ENCODE results near the gene CFAP65. TPM values are rescaled to one million over a fixed set of nuclear protein-coding genes. Genes with fewer than 3 reads are reported as not detected.

The CFAP65 gene
- total RNA-seq, 1 donor from 2014 or later: 0.29 TPM

DNA sequence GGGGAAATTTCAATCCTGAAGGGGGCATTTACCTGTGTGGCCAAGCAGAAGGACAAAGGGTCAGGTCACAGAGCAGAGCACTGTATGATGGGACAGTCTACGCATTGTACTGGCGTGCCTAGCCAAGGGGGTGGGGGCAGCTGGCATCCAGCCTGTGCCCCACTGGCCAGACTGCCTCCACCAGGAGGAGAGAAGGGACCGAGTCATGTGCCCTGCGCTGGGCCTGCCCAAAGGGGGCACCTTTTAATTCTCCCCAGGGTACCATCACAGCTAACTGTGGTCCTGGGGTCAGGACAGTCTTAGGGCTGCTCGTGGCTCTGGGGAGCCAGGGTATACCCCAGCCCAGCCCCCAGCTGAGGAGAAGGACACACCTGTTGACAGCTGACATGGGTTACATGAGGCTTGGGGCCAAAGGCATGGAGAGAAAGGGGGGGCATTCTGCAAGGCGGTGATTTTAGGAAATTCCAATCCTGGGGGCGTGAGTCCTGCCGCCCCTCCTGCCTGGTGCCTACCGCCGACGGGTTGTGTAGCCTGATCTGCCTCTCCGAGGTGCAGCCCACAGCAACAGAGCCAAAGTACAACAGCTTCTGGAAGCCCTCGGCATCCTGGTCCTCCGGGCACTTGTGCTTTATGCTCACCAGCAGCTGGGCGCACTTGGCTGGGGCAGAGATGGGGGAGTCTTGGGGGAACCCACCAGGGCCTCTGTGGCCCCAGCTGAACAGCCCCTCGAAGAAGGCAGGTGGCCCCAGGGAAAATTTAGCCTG is 11.0 kb downstream of the CFAP65 start:
- DNase-seq (ENCODE audit: low spot score): no peak

DNA sequence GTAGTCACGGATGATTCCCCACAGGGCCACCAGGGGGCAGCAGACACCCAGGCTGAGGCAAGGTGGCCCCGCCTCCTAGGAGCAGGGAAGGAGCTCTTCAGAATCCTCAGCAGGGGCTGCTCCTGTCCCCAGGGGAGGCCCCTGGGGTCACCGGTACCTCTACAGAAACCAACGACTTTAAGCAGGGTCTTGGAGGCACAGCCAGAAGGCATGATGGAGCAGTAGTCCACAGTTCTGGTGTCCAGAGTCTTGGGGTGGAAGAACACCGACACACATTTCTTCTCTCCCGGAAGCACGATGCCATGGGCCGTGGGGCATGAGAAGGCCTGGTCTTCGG is 11.5 kb downstream of the CFAP65 start:
- DNase-seq (ENCODE audit: low spot score): peak; percentile 80

DNA sequence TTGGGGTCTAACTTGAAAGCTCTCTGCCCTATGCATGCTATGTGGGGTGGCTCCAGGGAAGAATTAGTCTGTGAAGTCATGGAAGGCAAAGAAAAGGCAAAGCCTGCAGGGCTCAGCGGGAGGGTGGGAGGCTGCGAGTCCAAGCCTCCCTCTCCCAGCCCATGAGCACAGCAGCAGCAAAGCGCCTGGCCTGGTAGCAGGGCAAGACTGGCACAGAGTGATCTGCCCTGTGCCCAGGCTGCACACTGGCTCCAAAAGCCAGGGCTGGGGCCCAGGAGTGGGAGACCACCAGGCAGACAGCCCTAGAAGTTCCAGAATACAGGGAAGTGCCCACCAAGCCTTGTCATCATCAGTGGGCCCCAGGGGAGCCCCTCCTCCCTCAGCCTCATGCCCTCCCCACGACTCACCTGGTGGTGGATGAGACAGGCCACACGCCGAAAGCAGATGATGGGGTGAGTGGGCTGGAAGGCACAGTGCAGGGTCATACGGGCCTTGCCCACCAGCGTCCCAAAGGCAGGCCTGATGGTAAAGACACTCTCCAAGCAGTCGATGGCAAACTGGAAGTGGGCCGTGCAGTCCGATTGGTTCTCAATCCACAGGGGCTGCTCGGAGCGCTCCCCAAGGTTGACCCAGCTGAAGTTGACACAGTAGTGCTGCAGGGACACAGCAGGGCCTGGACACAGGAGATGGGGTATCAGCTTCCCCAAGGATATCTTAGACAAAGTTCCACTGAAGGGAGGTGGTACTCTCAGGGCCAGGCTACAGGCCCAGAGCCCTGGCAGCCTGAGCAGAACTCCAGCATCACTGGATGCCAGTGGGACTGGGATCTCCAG is 12.1 kb downstream of the CFAP65 start:
- no peak for DNase-seq (ENCODE audit: low spot score)

DNA sequence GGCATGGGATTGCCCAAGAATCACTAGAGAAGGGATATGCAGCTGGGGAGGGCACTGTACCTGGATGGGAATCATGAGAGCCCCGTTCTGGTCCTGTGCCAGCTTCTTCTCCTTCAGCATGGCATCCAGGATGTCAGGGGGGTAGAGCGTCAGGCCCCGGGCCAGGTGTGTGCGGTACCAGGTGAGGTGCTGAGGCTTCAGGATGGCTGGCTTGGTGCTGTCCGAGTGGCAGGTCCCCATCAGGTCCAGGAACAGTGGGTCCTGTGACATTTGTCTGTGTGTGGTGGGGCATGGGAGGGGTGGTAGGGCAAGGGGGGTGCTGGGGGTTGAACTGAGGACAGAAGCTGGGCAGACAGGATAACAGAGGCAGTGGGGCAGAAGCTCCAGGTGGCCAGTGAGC is 13.2 kb downstream of the CFAP65 start:
- DNase-seq (ENCODE audit: low spot score): no peak

DNA sequence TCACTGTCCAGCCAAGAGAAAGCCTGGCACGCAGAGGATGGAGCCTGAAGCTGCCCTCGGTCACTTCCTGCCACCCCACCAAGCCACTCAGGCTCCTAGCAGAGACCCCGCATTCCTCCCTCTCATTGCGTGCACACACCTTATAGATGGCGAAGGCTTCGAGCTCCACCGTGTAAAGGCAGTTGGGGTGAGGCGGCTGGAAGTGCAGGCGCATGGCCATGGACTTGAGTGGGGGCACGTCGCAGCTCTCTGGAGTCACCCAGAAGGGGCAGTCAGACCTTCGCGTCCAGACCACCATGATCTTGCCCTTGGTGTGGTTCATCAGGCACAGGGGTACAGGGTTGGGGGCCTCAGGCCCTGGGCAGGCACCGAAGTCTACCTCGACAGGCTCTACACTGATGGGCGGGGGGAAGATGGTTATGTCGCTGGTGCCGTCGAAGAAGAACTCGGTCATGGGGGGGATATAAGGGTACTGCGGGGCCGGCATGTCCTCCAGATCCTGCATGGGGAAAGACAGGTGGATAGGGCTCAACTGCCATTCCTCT is 13.7 kb downstream of the CFAP65 start:
- no peak for DNase-seq (ENCODE audit: low spot score)

DNA sequence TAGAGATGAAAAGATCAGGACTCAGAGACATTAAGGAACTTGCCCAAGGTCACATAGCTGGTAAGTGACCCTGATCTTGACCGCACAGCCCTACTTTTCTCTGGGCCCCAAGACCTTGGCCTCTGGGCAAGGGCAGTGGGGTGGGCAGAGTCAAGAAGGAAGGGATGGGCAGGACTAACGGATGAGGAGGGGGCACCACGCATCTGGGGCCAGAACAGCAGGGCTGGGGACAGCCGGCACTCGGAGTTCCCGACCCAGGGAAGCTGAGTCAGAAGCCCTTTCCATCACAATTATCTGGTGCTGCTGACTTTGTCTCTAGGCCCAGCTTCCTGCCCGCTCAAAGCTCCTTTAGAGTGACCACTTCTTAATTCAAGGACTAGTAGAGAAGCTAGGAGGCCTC is 14.4 kb downstream of the CFAP65 start:
- DNase-seq (ENCODE audit: low spot score): no peak

DNA sequence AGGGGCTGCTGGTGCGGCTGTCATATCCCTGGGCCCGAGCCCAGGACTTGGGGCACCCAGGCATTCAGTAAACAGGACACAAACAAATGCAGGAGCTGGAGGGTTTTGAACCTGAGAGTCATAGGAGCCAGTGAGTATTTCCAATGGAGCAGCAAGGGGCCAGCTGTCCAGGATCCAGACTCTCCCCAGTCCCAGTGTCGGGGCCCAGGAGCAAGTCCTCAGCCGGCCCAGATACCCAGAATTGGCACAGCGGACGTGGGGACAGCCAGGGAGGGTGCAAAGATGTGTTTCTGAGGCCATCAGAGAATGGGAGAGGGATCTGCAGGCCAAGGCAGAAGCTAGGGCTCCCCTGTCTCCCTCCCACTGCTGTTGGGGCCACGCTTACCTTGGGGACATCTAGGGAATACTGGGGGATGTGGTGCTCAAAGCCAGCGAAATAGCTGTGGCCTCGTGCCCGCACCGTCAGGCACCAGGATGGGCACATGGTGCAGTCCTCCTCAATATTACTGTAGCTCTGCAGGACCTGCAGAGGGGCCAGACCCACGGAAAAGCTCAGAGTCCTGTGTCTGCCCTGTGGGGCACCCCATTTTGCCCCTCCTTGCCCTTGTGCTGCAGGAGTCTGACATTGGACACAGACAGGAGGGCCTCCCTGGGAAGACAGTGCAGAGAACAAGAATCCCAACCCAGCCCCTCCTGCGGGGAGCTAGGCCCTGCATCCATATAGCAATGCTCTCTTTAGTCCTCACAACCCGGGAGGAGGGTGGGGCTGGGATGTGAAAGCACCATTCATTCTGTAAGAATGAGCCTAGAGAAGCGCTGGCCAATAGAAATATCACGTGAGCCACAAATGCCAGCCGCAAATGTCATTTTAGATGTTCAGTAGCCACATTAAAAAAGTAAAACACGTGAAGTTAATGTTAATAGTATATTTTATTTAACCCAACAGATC is 15.4 kb downstream of the CFAP65 start:
- no peak for DNase-seq (ENCODE audit: low spot score)

DNA sequence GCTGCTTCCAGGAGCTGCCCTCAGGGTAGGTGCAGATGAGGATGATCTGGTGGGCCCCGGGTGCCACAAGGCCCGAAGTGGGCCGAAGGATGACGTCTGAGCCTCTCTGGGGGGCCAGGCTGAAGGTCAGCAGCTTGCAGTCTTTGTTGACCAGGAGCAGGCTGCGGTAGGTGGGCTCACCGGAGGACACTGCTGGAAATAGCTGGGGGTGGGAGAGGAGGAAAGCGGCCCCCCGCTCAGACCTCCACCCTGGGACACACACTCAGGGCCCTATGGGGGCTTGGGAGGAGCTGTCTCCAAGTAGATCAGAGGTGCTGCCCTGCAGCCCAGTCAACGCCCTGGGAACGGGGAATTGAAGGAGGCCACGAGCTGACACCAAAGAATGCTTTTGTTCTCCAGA is 17.3 kb downstream of the CFAP65 start:
- no peak for DNase-seq (ENCODE audit: low spot score)

DNA sequence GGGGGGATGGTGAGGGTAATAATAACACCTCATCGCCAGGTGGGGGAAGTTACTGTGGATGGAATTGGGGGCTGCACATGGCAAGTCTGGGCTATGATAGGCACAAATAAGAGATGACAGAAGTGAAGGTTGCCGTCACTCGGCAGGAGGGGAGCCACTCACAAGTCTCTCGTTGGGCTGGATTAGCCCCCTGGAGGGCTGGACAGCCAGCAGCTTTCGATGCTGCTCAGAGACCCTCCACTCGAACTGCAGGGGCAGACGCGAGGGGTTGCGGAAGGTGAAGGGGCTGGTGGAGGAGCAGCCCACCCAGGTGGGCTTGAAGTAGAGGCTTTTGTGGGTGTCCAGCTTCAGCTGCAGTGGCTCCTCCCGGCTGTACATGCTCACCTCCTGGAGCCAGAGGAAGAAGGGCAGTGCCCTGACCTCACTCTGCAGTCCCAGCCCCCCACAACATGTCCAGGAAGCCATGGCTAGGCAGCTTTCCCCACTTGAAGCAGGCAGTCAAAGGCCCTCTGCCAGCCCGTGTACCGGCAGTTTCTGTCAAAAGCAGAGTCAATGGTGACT is 18.2 kb downstream of the CFAP65 start:
- DNase-seq (ENCODE audit: low spot score): no peak

DNA sequence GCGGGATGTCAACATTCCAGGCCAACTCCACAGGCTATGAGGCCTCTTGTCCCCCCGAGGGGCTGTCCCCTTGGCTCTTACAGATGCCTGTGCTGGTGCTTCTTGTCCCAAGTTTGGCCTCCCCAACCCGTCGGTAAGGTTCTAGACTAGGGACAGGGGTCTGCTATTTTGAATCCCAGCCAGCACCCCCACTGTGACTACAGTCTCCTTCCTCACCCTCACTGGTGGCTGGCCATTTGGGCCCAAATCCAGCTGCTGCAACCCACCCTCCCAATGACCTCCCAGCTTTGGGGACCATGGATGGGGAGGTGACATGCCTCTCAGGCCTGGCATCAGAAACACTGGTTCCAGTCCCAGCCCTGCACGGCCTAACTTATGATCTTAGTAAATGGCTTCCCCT is 18.7 kb downstream of the CFAP65 start:
- DNase-seq (ENCODE audit: low spot score): no peak

DNA sequence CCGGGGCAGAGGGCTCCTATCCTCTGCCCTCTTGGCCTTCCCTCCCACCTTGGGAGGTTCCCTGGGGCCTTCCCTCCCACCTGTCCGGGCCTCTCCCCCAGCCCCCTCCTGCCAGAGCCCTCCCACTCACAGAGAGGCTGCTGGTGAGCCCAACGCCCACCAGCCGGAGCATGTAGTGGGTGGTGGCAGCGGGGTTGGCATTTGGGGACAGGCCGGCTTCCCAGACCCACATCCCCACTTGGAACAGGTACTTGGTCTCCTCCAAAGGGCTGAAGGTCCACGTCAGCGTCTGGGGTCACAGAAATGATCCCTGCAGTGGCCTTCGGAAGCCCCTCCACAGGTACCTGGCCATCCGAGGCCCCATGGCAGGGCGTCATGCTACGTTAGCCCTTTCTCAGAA is 19.3 kb downstream of the CFAP65 start:
- DNase-seq (ENCODE audit: low spot score): no peak

DNA sequence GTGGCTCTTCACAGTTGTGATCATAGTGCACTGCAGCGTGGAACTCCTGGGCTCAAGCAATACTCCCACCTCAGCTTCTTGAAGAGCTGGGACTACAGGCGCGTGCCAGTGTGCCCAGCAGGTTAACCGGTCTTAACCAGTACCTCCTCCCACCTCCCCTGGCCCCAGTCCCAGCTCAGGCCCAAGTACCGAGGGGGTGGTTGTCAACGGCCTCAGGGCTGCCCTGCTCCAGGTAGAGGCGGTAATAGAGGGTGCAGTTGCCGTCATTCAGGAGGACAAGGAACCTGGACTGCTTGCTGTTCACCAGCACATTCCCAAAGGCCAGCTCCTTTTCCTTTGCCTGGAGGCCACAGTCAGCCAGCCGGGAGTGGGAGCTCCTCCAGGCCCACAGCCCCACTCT is 19.7 kb downstream of the CFAP65 start:
- DNase-seq (ENCODE audit: low spot score): no peak

DNA sequence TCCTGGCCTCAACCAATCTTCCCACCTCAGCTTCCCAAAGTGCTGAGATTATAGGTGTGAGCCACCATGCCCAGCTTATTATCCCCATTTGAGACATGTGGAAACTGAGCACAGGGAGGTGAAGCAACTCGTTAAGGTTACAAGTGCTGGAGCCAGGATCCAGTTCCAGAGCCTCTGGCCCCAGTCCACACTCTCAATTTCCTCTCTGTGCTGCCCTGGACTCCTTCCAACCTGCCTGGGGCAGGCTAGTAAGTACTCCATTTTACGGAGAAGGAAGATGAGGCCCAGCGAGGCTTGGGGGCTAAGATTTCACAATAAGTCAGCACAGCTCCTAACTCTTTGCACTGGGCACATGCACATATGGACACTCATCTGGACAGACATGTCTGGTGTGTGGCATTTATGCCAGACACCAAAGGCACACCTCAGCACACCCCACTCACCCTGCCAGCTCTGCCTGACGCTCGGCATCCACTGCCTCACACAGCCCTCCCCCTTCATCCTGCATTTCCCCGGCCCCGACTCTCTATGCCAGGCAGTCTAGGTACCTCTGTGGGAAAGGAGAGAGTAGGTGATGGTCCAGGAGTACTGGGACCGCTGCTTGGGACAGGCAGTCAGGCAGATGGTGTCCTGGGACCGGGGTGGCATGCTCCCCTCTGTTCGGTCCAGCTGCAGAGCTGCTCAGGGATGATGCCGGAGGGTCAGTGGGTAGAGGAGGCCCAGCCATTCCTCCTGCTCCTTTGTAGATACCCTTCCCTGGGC is 20.5 kb downstream of the CFAP65 start:
- DNase-seq (ENCODE audit: low spot score): no peak

DNA sequence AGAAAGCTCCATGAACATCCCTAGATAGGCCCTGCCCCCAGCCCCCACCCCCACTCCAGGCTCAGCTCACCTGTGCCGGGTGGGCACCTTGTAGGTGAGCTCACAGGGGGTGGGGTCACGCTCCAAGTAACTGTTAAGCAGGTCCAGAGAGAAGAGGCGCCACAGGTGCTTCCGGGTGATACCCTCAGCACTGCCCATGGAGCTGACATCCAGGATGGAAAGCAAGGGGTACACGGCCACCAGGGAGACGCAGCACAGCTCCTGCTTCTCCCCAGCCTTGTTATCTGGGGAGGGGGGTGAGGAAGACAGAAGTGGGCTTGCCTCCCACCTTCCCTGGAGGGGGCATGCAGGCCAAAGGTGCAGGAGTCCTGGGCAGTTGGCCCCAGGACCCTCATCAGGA is 21.9 kb downstream of the CFAP65 start:
- no peak for DNase-seq (ENCODE audit: low spot score)

DNA sequence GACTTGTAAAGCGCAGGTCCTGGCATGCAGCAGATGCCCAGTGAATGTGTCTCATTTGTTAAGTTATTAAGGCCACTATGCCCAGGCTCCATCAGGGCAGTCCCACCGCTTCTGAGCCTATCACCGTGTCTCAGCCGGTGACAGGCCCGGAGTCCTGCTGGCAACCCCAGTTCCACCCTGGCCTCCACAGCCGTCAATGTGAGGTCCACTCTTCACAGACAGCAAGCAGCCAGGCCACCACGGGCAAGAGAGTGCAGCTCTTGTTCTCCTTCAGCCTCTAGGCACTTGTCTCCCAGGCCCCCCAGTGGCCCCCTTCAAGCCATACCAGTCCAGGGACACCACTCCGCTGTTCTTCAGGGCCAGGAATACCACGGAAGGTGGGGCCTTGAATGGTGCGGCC is 22.6 kb downstream of the CFAP65 start:
- no peak for DNase-seq (ENCODE audit: low spot score)

DNA sequence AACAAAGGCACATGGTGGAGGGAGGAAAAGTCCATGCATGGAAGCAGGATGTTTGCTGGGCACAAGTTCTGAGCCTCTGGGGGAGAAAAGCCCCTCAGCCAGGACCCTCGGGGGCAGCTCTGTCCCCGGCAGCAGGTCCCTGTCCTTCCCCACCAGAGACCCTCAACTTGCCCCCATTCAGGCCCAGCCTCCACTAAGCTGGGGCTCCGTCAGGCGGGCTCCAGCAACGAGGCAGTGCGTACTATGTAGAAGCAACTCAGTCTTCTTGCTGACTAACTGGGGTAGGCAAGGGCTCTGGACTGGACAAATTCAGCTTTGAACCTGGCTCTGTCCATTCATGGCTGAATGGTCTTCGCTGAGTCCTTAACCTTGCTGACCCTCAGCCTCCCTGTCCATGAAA is 23.0 kb downstream of the CFAP65 start:
- DNase-seq (ENCODE audit: low spot score): no peak

DNA sequence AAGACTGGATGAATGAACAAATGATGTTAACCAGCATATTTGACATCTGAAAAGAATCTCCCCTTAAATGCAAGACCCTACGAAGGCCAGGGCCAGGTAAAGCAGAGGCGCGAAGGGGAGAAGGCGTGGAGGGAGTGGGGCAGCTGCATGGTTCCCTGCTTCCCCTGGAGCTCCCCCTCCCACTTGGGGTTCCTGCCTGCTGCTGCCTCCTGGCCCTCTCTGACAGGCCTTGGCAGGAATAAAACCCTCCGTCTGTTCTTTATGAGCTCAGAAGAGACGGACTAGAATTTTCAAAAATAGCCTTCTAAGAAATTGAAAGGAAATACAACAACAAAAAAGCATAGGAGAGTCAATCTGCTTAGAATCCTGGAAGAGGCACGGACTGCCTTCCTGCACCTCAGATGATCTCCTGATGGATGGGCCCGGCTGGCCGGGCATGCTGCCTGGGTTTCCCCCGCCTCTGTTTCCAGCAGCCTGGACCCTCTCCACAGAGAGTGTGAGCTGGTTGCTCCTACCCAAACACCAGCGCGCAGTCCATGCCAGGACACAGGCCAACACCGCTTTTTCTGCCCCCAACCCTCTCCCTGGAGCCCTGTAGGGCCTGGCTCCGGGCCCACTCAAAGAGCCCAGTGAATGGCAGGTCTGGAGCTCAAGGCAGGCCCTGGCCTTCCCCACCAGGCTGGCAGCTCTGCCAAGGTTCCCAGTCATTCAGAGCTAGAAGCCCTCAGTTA is 23.9 kb downstream of the CFAP65 start:
- no peak for DNase-seq (ENCODE audit: low spot score)

DNA sequence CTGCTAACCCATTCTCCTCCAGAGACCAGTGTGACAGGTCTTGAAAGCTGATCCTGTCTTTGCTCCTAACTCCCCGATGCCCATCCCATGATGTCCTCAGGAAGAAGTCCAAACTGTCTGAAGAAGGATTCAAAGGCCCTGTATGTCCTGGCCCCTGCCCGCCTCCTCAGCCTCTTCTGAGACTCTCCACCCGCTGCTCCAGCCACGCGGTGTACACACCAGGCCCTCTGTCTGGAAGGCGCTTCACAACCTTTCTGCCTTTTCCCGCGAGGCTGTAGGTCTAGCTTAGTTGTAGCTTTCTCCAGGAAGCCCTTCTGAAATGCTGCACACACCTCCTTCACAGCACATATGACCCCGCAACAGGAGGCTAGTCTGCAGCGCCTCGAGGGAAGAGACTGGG is 24.6 kb downstream of the CFAP65 start:
- no peak for DNase-seq (ENCODE audit: low spot score)

DNA sequence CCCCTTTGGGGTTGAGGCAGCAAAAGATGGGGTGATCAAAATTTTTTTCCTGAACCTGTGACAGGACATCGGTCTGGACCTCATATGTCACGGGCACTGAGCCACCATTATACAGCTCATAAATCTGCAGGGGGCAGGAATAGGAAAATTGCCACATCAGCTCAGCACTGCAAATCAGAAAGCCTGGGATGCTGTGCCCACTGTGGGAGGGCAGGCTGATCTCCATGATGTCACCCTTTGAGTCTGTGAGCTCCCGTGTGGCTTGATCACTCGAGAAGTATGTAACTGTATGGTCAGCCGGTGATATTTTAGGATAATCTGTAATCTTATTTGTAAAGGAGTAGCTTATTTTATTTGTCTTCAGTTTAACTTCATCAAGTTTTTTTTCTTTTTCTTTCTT is 30.4 kb downstream of the CFAP65 start:
- no peak for DNase-seq (ENCODE audit: low spot score)

DNA sequence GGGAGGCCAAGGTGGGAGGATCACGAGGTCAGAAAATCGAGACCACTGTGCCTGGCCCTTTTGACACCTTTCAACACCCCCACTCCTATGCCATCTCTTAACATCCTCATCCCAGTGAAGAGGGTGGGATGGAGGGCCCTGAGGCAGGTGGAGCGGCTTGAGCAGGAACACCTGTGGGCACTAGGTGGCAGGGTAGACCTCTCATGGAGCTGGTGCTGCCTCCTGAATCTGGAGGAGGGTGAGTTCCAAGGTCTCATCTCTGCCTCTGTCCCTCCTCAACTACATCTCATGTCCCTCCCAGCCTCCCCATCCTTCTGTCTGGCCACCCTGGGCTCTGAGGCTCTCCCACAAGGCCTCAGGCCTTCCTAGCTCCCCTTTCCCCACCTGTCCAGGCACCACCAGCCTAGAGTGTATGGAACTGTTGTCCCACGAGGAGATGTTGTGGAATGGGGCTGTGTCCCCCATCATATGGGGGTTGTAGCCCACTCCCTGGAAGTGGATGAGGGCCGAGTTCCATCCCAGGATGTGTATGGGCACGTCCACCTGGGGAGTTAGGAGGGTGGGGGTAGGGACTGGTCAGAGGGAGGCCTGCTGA is 31.1 kb downstream of the CFAP65 start:
- no peak for DNase-seq (ENCODE audit: low spot score)
